Posterior cingulate gyrus (tissue), 11 donors: ENCODE data around the gene ZNF580.

ENCODE experiments used
- DNase-seq, 10 donors: peaks; one replicate each; pipeline versions ENCODE4 v3.0.0 to v3.0.0-alpha.2; 2020 to 2021; ENCODE audit warnings: mixed read lengths in 3 of 10
- intact Hi-C: fragments of 100-400 bp; cut with DNase I; formaldehyde crosslinking; loops from one replicate; pipeline ENCODE4 v1.15.1; 2023

Gene ZNF580

DNA sequence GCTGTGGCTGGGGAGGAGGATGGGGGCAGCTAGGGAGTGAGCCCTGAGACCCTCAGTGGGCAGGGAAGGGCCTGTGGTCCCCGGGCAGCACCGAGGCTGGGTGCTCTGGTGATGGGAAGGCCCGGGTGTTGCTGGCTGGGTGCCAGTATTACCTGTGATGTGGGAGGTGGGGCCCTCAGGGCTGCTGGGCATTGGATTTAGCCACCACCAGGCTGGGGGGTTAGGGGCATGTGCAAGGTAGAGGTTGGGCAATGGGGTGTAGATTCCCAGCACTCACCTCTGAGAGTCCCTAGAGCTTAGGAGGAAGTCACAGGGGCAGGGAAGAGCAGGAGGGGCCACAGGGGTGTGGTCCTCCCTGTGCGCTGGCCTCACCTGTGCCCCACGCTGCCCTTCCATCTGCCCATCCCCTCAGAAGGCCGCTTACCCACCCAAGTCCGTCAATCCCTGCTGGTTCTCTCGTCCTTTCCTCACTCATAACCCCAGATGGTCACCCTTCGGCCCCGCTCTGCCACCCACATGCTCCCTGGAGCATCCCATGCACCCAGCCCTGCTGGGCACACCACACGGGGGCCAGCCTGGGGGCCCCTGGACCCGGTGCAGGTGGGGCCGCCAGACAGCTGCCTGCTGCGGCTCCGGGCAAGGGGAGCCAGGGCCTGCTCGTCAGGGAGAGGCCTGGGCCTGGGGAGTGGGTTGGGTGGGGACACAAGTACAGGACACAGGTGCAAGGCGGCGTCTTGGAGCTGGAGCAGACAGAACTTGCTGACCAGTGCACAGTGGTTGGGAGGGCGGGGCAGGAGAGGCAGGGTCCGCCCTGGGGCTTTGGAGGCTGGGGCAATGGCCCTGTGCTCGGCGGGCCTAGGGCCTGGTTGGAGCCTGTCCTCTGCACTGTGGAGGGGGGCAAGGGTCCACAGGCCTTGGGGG, 46.7 kb downstream of the ZNF580 start:
- peak in 3 of 10 donors; percentile 56 to 80 (median 59) for DNase-seq
- intact Hi-C loops: no loop called here

DNA sequence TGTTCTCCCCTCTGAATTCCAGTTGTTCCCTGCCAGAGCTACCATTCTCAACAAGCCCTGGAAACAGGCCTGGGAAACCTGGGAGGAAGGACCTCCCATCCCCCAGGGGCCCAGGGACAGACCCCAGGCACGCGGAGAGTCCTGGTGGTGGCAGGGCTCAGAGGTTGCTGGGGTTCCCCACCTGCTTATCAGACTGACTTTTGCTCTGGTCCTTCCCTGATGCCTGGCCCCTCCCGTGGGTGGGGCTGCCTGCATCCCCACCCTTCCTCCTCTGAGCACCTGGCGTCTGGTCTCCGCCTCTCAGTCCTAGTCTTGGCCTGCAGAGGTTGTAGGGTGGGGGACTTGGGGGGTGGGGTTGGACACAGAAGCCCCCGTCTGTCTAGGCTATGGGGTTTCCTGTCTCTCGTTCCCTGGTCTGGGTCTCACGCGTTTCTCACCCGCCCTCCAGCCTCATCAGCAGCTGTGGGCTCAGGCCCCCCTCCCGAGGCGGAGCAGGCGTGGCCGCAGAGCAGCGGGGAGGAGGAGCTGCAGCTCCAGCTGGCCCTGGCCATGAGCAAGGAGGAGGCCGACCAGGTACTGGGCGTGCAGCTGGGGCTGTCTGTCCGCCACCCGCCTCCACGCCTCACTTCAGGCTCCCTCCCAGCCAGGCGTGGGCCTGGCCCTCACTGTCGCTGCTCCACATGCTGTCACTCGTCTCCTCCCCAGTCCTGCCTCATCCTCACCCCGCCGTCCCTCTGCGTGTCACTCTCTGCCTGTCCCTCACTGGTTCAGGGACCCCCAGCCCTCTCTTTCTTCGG, 47.8 kb downstream of the ZNF580 start:
- peak in 9 of 10 donors; percentile 20 to 96 (median 67) for DNase-seq
- intact Hi-C loops: no loop called here

DNA sequence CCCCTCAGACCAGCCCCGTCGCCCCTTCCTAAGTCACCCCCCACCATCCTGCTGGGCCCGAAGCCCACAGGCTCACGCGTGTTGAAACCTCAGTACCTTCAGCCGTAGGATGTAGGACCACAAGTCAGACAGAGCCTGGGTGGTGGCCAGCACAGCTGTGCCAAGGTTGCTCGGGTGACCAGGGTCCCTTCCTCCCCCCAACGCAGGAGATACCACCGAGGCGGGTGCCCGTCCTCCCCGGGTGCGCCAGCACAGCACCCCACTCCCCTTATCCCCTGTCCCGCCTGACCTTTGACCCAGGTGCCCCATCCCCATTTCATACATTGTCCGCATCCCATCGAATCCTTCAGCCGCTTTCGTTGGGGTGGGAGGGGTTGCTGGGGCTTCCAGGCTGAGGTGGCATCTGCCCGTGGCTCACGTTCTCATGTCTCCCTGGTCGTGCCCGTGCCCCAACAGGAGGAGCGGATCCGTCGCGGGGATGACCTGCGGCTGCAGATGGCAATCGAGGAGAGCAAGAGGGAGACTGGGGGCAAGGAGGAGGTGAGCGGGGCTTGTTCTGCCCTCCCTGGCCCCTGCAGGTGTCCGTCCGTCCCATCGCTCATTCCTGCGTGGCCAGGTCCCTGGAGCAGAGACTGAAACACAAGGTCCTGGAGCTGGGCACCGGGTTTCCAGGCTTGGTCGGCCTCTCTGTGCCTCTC, 48.8 kb downstream of the ZNF580 start:
- DNase-seq: peak in 3 of 10 donors; percentile 64 to 81 (median 70)
- intact Hi-C loops: no loop called here

DNA sequence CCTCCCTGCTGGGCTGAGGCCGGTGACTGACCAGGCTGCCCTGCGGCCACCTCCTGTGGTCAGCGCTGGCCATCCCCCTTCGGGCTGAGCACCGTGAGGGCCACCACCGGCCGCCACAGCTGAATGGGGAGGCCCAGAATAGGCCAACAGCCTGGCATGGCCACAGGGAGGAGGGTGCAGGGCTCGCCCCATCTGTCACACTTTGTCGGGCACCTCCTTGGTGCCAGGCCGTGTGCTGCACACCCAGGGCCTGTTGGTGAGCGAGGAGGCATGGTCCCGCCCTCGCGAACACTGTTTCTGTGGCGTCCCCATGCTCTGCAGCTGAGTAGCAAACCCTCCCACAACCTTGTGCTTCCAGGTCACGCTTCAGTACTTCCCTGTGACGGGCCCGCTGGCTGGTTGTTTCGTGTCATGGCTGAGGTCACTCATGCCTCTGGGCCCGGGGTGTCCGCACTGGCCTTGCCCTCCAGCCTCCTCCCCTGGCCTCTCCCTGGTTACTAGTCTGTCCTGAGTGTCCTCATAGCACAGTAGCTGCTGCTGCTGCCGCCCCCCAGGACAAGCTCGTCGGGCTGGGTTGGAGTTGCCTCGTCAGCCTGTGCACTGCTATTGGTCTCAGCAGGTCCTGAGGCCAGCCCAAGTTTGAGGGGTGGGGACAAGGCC, 49.4 kb downstream of the ZNF580 start:
- peak in 3 of 10 donors; percentile 55 to 81 (median 62) for DNase-seq
- intact Hi-C loops: no loop called here

DNA sequence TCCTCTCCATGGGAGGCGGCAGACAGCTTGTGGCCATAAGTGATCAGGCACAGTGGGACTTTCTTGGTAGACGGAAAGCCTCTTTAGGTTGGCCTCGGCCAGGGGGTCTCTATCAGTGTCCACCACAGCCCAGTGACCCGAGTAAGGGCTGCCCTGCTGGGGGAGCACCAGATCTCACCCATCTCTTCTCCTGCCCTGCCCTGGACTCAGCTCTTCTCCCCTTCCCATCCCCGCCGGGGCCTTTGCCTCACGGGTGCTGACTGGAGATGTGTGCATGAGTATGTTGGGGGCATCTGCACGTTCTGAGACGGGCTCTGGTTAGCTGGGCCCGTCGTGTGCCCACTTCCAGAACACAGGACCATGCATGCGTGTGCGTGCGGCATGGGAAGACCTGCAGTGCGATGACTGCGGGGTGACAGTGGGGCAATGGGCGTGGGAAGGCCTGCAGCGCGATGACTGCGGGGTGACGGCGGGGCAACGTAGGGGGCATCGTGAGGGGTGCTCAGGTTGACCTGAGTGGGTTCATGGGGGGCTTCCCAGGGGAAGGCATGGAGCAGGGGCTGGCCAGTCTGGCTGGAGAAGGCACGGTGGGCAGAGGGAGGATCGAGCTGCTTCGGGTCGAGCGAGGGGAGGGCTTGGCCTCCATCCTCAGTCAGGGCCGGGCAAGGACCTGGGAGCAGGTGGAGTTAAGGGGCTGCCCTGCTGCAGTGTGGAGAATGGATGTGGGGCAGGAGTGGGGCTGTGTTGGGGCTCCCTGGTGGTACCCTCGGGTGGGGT, 50.2 kb downstream of the ZNF580 start:
- intact Hi-C loops: no loop called here
- DNase-seq: peak in 3 of 10 donors; percentile 45 to 76 (median 68)

DNA sequence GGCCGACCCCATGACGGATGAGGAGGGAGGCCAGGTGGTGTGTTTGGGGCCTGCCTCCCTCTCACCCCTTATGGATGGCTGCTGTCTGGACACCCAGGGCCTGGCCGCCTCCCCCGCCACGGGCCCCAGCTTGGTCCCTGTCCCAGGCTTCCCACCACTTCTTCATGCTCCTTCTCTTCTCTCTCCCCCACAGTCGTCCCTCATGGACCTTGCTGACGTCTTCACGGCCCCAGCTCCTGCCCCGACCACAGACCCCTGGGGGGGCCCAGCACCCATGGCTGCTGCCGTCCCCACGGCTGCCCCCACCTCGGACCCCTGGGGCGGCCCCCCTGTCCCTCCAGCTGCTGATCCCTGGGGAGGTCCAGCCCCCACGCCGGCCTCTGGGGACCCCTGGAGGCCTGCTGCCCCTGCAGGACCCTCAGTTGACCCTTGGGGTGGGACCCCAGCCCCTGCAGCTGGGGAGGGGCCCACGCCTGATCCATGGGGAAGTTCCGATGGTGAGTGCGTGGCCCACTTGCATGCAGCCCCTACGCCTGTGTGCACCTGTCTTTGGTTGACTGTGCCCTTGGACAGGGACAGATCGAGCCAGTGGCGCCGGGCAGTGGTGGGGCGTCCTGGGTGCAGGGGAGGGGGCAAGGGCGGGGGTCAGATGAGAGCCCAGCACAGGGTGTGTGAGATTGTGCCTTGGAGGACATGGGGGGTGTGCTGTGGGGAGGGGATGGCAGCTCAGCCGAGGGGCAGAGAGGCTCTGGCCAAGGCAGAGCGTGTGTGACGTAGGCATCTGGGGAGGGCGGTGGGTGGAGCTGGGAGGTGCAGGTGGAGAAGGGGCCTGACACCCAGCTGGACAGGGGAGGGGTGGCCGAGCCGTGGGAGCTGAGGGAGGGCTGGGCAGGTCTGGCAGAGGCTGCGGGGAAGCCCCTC, 51.0 kb downstream of the ZNF580 start:
- peak in 3 of 10 donors; percentile 50 to 62 (median 61) for DNase-seq
- intact Hi-C loops: no loop called here

DNA sequence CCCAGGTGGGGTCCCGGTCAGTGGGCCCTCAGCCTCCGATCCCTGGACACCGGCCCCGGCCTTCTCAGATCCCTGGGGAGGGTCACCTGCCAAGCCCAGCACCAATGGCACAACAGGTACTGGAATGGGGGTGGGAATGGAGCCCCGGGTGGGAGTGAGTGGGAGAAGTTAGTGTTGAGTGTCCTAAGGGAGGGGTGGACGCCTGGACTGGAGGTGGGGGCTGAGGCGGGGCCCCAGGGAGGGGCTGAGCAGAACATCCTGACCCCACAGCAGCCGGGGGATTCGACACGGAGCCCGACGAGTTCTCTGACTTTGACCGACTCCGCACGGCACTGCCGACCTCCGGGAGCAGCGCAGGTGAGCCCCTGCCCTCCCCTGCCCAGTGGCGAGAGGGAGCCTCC, 51.9 kb downstream of the ZNF580 start:
- peak in 3 of 10 donors; percentile 35 to 78 (median 70) for DNase-seq
- intact Hi-C loops: no loop called here
